ENCODE data around the gene HPCA. TPM values are rescaled to one million over a fixed set of nuclear protein-coding genes. Genes with fewer than 3 reads are reported as not detected.

Gene HPCA
- total and polyA plus RNA-seq, 2 of the 13 experiments (the other 11 are each of a cell fraction or from before 2014, with no cell fraction given) = not detected

DNA sequence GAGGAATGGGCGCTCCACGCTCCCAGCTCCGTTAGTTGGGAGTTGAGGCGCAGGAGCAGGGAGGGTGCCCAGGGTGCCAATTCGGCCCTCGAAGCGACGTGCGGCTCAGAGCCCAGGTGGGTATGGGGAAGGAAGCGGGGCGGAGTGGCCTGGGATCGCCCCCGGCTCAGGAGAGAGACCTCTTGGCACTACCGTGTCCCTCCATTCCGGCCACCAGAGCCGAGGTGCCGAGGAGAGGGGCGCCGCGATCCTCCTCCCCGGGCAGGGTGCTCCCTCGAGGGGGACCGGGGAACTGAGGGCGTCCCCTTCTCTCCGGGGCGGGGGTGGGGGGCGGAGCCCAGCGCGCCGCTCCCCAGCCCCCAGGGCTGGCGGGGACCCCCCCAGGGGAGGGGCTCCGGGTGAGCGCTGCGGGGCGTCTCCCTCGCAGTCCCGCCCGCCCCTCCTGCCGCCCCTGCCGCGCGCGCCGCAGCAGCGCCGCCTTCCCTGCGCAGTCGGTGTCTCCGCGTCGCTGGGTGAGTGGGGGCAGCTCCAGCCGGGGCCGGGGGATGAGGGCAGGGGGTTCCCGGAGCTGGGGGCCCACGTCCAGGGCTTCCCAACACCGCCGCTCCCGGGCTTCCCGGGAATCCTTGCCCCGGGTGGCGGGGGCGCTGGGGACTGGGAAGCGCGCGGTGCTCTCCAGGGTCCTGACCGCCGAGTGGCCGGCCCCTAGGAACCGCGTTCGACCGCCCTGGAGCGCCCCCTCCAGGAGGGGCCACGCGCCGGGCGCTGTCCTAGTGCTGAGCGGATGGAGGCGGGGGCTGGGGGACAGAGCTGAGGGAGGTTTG is at the start of gene HPCA (continued):
- TF ChIP-seq, protein P1, sequence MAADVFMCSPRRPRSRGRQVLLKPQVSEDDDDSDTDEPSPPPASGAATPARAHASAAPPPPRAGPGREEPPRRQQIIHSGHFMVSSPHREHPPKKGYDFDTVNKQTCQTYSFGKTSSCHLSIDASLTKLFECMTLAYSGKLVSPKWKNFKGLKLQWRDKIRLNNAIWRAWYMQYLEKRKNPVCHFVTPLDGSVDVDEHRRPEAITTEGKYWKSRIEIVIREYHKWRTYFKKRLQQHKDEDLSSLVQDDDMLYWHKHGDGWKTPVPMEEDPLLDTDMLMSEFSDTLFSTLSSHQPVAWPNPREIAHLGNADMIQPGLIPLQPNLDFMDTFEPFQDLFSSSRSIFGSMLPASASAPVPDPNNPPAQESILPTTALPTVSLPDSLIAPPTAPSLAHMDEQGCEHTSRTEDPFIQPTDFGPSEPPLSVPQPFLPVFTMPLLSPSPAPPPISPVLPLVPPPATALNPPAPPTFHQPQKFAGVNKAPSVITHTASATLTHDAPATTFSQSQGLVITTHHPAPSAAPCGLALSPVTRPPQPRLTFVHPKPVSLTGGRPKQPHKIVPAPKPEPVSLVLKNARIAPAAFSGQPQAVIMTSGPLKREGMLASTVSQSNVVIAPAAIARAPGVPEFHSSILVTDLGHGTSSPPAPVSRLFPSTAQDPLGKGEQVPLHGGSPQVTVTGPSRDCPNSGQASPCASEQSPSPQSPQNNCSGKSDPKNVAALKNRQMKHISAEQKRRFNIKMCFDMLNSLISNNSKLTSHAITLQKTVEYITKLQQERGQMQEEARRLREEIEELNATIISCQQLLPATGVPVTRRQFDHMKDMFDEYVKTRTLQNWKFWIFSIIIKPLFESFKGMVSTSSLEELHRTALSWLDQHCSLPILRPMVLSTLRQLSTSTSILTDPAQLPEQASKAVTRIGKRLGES (CRISPR knock-in tag; IDR thresholded peaks at IDR 0.05; ENCODE audit: borderline replicate concordance) = peak; percentile 93
- TF ChIP-seq ZNF75D (CRISPR knock-in tag; IDR thresholded peaks at IDR 0.05; ENCODE audit: borderline replicate concordance) = peak; percentile 97
- TF ChIP-seq ZSCAN21 (CRISPR knock-in tag; IDR thresholded peaks at IDR 0.05; ENCODE audit: borderline replicate concordance) = peak; percentile 98
- TF ChIP-seq NFKBIZ (CRISPR knock-in tag; IDR thresholded peaks at IDR 0.05) = peak; percentile 97
- TF ChIP-seq, protein P2, sequence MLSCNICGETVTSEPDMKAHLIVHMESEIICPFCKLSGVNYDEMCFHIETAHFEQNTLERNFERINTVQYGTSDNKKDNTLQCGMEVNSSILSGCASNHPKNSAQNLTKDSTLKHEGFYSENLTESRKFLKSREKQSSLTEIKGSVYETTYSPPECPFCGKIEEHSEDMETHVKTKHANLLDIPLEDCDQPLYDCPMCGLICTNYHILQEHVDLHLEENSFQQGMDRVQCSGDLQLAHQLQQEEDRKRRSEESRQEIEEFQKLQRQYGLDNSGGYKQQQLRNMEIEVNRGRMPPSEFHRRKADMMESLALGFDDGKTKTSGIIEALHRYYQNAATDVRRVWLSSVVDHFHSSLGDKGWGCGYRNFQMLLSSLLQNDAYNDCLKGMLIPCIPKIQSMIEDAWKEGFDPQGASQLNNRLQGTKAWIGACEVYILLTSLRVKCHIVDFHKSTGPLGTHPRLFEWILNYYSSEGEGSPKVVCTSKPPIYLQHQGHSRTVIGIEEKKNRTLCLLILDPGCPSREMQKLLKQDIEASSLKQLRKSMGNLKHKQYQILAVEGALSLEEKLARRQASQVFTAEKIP (CRISPR knock-in tag; IDR thresholded peaks at IDR 0.05; ENCODE audit: borderline replicate concordance) = no peak
- TF ChIP-seq, protein P3, sequence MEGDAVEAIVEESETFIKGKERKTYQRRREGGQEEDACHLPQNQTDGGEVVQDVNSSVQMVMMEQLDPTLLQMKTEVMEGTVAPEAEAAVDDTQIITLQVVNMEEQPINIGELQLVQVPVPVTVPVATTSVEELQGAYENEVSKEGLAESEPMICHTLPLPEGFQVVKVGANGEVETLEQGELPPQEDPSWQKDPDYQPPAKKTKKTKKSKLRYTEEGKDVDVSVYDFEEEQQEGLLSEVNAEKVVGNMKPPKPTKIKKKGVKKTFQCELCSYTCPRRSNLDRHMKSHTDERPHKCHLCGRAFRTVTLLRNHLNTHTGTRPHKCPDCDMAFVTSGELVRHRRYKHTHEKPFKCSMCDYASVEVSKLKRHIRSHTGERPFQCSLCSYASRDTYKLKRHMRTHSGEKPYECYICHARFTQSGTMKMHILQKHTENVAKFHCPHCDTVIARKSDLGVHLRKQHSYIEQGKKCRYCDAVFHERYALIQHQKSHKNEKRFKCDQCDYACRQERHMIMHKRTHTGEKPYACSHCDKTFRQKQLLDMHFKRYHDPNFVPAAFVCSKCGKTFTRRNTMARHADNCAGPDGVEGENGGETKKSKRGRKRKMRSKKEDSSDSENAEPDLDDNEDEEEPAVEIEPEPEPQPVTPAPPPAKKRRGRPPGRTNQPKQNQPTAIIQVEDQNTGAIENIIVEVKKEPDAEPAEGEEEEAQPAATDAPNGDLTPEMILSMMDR (CRISPR knock-in tag; IDR thresholded peaks at IDR 0.05) = peak; percentile 81
- TF ChIP-seq ZNF546 (CRISPR knock-in tag; conservative IDR thresholded peaks at IDR 0.05) = peak; percentile 99
- TF ChIP-seq, protein P4, sequence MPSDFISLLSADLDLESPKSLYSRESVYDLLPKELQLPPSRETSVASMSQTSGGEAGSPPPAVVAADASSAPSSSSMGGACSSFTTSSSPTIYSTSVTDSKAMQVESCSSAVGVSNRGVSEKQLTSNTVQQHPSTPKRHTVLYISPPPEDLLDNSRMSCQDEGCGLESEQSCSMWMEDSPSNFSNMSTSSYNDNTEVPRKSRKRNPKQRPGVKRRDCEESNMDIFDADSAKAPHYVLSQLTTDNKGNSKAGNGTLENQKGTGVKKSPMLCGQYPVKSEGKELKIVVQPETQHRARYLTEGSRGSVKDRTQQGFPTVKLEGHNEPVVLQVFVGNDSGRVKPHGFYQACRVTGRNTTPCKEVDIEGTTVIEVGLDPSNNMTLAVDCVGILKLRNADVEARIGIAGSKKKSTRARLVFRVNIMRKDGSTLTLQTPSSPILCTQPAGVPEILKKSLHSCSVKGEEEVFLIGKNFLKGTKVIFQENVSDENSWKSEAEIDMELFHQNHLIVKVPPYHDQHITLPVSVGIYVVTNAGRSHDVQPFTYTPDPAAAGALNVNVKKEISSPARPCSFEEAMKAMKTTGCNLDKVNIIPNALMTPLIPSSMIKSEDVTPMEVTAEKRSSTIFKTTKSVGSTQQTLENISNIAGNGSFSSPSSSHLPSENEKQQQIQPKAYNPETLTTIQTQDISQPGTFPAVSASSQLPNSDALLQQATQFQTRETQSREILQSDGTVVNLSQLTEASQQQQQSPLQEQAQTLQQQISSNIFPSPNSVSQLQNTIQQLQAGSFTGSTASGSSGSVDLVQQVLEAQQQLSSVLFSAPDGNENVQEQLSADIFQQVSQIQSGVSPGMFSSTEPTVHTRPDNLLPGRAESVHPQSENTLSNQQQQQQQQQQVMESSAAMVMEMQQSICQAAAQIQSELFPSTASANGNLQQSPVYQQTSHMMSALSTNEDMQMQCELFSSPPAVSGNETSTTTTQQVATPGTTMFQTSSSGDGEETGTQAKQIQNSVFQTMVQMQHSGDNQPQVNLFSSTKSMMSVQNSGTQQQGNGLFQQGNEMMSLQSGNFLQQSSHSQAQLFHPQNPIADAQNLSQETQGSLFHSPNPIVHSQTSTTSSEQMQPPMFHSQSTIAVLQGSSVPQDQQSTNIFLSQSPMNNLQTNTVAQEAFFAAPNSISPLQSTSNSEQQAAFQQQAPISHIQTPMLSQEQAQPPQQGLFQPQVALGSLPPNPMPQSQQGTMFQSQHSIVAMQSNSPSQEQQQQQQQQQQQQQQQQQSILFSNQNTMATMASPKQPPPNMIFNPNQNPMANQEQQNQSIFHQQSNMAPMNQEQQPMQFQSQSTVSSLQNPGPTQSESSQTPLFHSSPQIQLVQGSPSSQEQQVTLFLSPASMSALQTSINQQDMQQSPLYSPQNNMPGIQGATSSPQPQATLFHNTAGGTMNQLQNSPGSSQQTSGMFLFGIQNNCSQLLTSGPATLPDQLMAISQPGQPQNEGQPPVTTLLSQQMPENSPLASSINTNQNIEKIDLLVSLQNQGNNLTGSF (CRISPR knock-in tag; IDR thresholded peaks at IDR 0.05) = peak; percentile 98
- TF ChIP-seq STAG1 (CRISPR knock-in tag; IDR thresholded peaks at IDR 0.05) = peak; percentile 56
- peak; percentile 95 for TF ChIP-seq MTF1 (CRISPR knock-in tag; IDR thresholded peaks at IDR 0.05)
- TF ChIP-seq ZNF768 (CRISPR knock-in tag; IDR thresholded peaks at IDR 0.05) = peak; percentile 89
- TF ChIP-seq RBFOX2 (IDR thresholded peaks at IDR 0.05; ENCODE audit: low read depth, low read length) = no peak
- peak; percentile 99 for TF ChIP-seq CHCHD3 (CRISPR knock-in tag; IDR thresholded peaks at IDR 0.05)
- TF ChIP-seq CREM (IDR thresholded peaks at IDR 0.05) = no peak
- peak; percentile 47; the same call in 1 of the 2 replicates for TF ChIP-seq CREM (CRISPR knock-in tag; IDR thresholded peaks at IDR 0.05)
- no peak for TF ChIP-seq CENPX (CRISPR knock-in tag; IDR thresholded peaks at IDR 0.05)
- peak; percentile 98 for TF ChIP-seq ZNF124 (CRISPR knock-in tag; IDR thresholded peaks at IDR 0.05)
- TF ChIP-seq ZFP41 (CRISPR knock-in tag; IDR thresholded peaks at IDR 0.05; ENCODE audit: borderline replicate concordance) = peak; percentile 88; the same call in 1 of the 2 replicates
